ENCODE results near the gene NUDCD3. TPM values are rescaled to one million over a fixed set of nuclear protein-coding genes. Genes with fewer than 3 reads are reported as not detected.

The NUDCD3 gene
- total RNA-seq, 4 donors from 2014 or later: 44.7 to 57.3 (median 49.7) TPM

DNA sequence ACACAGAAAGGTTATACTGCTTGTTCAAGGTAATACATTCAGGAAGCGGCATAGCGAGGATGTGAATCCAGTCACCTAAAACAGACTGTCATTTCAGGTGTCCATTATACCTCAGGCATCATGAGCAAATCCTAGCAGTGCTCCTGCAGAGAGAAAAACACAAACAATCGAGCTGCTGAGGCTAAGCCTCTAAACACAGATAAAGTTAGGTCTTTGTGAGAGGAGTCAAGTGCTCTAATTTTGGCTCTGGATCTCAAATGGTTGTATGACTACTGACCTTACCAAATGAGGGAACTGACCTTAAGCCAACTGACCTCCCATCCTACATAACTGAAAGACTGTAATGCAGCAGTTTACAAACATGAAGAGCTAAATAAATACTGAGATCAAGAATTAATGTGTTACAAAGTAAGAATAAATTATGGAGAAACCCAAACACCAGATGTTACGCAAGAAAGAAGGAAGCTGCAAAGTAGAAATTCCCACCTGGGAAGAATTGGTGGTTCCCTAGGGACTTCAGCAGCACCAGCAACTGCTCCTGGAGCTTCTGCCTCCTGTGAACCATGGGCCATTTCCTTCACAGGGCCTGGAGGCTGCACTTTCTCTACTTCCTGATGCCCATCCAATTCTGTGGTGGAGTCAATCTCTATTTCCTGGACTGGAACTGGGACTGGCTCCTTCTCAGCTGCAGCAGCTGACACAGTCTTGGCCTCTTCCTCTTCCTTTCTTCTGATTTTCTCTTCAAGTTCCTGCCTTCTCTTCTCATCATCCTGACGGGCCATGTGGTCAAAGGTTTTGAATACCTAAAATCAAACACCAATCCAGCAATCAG lies 5.8 kb downstream of the NUDCD3 start:
- WGBS, 2 donors: 88 to 91% methylated on average over 5 of the region's 5 CpGs
- H3K9me3 ChIP-seq: peaks cover 0 to 22% (median 0%) of the 10 kb centered on the region in 4 donors
- peaks cover 0 to 56% (median 18%) of the 10 kb centered on the region in 3 donors for H3K36me3 ChIP-seq
- no peak overlapping the region for H3K27ac ChIP-seq
- H3K27me3 ChIP-seq: no peaks in the 10 kb centered on the region
- TF ChIP-seq, protein P1, sequence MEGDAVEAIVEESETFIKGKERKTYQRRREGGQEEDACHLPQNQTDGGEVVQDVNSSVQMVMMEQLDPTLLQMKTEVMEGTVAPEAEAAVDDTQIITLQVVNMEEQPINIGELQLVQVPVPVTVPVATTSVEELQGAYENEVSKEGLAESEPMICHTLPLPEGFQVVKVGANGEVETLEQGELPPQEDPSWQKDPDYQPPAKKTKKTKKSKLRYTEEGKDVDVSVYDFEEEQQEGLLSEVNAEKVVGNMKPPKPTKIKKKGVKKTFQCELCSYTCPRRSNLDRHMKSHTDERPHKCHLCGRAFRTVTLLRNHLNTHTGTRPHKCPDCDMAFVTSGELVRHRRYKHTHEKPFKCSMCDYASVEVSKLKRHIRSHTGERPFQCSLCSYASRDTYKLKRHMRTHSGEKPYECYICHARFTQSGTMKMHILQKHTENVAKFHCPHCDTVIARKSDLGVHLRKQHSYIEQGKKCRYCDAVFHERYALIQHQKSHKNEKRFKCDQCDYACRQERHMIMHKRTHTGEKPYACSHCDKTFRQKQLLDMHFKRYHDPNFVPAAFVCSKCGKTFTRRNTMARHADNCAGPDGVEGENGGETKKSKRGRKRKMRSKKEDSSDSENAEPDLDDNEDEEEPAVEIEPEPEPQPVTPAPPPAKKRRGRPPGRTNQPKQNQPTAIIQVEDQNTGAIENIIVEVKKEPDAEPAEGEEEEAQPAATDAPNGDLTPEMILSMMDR (IDR thresholded peaks at IDR 0.05): no peak
- TF ChIP-seq EP300 (IDR thresholded peaks at IDR 0.05) (no peak), POLR2A (IDR thresholded peaks at IDR 0.05) (no peak)
- DNase-seq (ENCODE audit: low spot score in 2 of 2): no peak
- no peak overlapping the region for H3K4me3 ChIP-seq
- peaks cover 0 to 53% (median 21%) of the 10 kb centered on the region in 4 donors for H3K4me1 ChIP-seq

DNA sequence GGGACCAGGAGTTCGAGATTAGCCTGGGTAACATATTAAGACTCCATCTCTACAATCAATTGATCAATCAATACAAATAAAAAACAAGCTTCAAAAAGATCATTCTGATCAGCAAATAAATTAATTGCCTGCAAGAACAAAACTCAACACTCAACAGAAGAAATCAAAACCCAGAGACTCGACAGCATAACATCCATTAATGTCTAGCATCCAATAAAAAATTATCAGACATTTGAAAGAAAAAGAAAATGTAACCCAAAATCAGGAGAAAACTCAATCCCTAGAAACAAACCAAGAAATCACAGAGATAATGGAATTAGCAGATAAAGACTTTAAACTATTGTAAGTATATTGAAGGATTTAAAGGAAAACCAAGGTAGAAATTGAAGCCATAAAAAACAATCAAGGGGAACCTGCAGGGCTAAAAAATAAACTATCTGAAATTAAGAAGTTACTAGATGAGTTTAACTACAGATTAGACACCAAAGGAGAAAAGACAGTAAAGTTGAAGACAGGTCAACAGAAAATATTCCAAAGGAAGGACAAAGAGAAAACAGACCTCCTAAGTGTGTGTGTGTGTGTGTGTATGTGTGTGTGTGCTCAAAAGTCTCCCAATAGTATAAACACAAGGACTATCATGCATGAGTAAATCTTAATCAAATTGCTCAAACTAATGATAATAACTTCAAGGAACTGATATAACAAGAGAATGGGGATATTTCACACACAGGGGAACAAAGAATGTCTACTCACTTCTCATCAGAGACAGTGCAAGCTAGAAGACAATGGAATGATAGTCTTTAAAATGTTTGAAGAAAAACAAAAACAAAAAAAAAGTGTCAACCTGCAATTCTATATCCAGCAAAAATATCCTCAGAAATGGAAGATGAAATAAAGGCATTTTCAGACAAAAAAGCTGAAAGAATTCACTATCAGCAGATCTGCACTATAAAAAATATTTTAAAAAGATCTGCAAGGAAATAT lies 7.7 kb downstream of the NUDCD3 start:
- H3K36me3 ChIP-seq: peaks cover 0 to 75% (median 18%) of the 10 kb centered on the region in 3 donors
- TF ChIP-seq EP300 (IDR thresholded peaks at IDR 0.05) (no peak), POLR2A (IDR thresholded peaks at IDR 0.05) (no peak)
- TF ChIP-seq, protein P1 (IDR thresholded peaks at IDR 0.05): no peak
- 95 to 97% methylated on average over 2 of the region's 2 CpGs for WGBS, 2 donors
- H3K27ac ChIP-seq: no peak overlapping the region
- no peak for DNase-seq (ENCODE audit: low spot score in 2 of 2)
- no peaks in the 10 kb centered on the region for H3K27me3 ChIP-seq
- H3K4me1 ChIP-seq: peaks cover 0 to 34% (median 10%) of the 10 kb centered on the region in 4 donors
- H3K4me3 ChIP-seq: no peak overlapping the region
- peaks cover 0 to 22% (median 0%) of the 10 kb centered on the region in 4 donors for H3K9me3 ChIP-seq

DNA sequence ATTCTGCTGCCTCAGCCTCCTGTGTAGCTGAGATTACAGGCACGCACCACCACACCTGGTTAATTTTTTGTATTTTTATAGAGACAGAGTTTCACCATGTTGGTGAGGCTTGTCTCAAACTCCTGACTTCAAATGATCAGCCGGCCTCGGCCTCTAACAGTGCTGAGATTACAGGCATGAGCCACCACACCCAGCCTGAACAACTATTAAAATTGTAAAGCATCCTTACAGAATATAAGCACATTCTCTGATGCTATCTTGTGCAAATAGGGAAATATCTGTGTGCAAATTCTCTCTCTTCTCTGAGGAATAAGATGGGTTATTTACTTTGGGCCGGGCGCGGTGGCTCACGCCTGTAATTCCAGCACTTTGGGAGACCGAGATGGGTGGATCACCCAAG lies 12.5 kb downstream of the NUDCD3 start:
- peaks cover 0 to 17% (median 1%) of the 10 kb centered on the region in 4 donors for H3K4me1 ChIP-seq
- TF ChIP-seq, protein P1 (IDR thresholded peaks at IDR 0.05): no peak
- TF ChIP-seq EP300 (IDR thresholded peaks at IDR 0.05) (no peak), POLR2A (IDR thresholded peaks at IDR 0.05) (no peak)
- no peak overlapping the region for H3K4me3 ChIP-seq
- H3K36me3 ChIP-seq: peaks cover 0 to 72% (median 6%) of the 10 kb centered on the region in 3 donors
- no peak overlapping the region for H3K27ac ChIP-seq
- WGBS, 2 donors: 95 to 96% methylated on average over 8 of the region's 8 CpGs
- H3K27me3 ChIP-seq: no peaks in the 10 kb centered on the region
- H3K9me3 ChIP-seq: peaks cover 0 to 11% (median 0%) of the 10 kb centered on the region in 4 donors
- DNase-seq (ENCODE audit: low spot score in 2 of 2): no peak

DNA sequence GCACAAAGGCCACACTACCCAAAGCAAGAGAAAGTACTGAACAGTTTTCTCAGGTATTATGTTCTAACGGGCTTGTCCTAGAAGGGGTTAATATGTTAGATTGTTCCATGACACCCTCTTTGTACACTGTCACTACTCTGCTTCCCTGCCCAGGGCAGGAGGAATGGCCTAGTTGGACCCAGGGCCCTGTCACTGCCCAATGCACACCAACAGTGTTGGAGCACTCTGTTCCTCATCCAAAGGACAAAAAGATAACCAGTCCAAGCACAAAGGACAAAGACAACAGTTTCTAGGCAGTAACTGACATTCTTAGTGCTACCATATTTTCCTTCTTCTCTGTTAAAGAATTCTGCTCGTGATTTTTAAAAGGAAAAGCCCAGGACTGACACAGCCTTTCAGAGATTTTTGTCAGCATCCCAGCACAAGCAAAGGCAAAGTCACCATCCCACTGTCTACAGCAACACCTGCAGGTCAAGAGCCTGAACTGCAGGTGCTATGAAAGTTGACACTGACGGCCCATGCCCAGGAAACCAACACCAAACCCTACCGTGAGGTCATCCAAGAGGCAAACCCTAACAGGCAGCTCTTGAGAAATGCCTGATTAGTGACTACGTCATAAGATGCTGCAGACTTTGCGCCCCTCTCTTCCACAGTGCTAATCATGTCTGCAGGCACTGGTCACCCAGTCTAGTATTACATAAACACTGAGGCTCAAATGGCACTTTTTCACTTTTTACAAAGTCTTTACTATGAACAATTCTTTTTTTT lies 13.2 kb downstream of the NUDCD3 start:
- peaks cover 0 to 4% (median 0%) of the 10 kb centered on the region in 4 donors for H3K9me3 ChIP-seq
- no peak overlapping the region for H3K4me3 ChIP-seq
- peak in 1 of 2 donors; percentile 38 for DNase-seq (ENCODE audit: low spot score in 2 of 2)
- no peaks in the 10 kb centered on the region for H3K27me3 ChIP-seq
- H3K27ac ChIP-seq: peak overlapping the region in 1 of 4 donors; percentile 1
- H3K36me3 ChIP-seq: peaks cover 0 to 68% (median 0%) of the 10 kb centered on the region in 3 donors
- H3K4me1 ChIP-seq: peaks cover 0 to 21% (median 1%) of the 10 kb centered on the region in 4 donors
- TF ChIP-seq, protein P1 (IDR thresholded peaks at IDR 0.05): peak; percentile 80 to 93 (median 86)
- no peak for TF ChIP-seq EP300 (IDR thresholded peaks at IDR 0.05)
- 29 to 35% methylated on average over 6 of the region's 6 CpGs for WGBS, 2 donors
